ENCODE results near the gene DCST2.

DCST2 gene

GRCh38 chr1:155023627-155024026, 10.0 kb downstream of the DCST2 start:
- no peak for DNase-seq

GRCh38 chr1:155022927-155023236, 10.7 kb downstream of the DCST2 start:
- no peak for DNase-seq

GRCh38 chr1:155022136-155022926, 11.2 kb downstream of the DCST2 start:
- no peak for DNase-seq

GRCh38 chr1:155019377-155020245, 14.0 kb downstream of the DCST2 start:
- no peak for DNase-seq

- DNase-seq = no peak
Measured at GRCh38 chr1:155018617-155019348, 14.8 kb downstream of the DCST2 start.

- no peak for DNase-seq
Measured at GRCh38 chr1:155017946-155018316, 15.7 kb downstream of the DCST2 start.

GRCh38 chr1:155017041-155017945, 16.3 kb downstream of the DCST2 start:
- peak; percentile 90 for DNase-seq

- DNase-seq = no peak
Measured at GRCh38 chr1:155016231-155016831, 17.2 kb downstream of the DCST2 start.

GRCh38 chr1:155015527-155016230, 17.9 kb downstream of the DCST2 start:
- no peak for DNase-seq

- DNase-seq = no peak
Measured at GRCh38 chr1:155014709-155015508, 18.7 kb downstream of the DCST2 start.

GRCh38 chr1:155013632-155014031, 19.9 kb downstream of the DCST2 start:
- no peak for DNase-seq

GRCh38 chr1:155012776-155013602, 20.6 kb downstream of the DCST2 start:
- no peak for DNase-seq

- DNase-seq = no peak
Measured at GRCh38 chr1:155012026-155012546, 21.5 kb downstream of the DCST2 start.

GRCh38 chr1:155011437-155012025, 22.1 kb downstream of the DCST2 start:
- DNase-seq = no peak

GRCh38 chr1:155011004-155011416, 22.6 kb downstream of the DCST2 start:
- no peak for DNase-seq

- DNase-seq = no peak
Measured at GRCh38 chr1:155010211-155010918, 23.2 kb downstream of the DCST2 start.

GRCh38 chr1:155009742-155010141, 23.8 kb downstream of the DCST2 start:
- no peak for DNase-seq

GRCh38 chr1:155009221-155009711, 24.3 kb downstream of the DCST2 start:
- DNase-seq = no peak

Measured in CD4-positive, alpha-beta T cell treated with Interleukin-4 for 4 hours (primary cell).